HG03457 (cell line): ENCODE measurements around the gene BMP7.
"Not testable (repeated sequence)": the region's sequence is repeated elsewhere in the genome, so short reads cannot be mapped to it uniquely, and the experiment has no call there.

Experiments used
- ATAC-seq: cut with Tn5 transposase; IDR thresholded peaks from one replicate; pipeline ENCODE4 v1.9.1; 2021; ENCODE audit warnings: moderate number of reproducible peaks; ENCODE audit not compliant: unreplicated experiment

BMP7 gene

GRCh38 chr20:57195469-57196100 lies 70.9 kb downstream of the BMP7 start:
- ATAC-seq: no peak

- ATAC-seq: no peak
Observed at GRCh38 chr20:57195023-57195422, 71.4 kb downstream of the BMP7 start.

- no peak for ATAC-seq
Observed at GRCh38 chr20:57194154-57194553, 72.3 kb downstream of the BMP7 start.

- ATAC-seq: no peak
Observed at GRCh38 chr20:57193094-57193493, 73.3 kb downstream of the BMP7 start.

GRCh38 chr20:57192311-57192710 lies 74.1 kb downstream of the BMP7 start:
- ATAC-seq: no peak

- ATAC-seq: not testable (repeated sequence)
Observed at GRCh38 chr20:57191265-57191638, 75.2 kb downstream of the BMP7 start.

GRCh38 chr20:57190536-57191264 lies 75.7 kb downstream of the BMP7 start:
- ATAC-seq: no peak

- ATAC-seq: no peak
Observed at GRCh38 chr20:57189713-57190112, 76.7 kb downstream of the BMP7 start.

GRCh38 chr20:57188576-57189079 lies 77.8 kb downstream of the BMP7 start:
- ATAC-seq: no peak

GRCh38 chr20:57188056-57188455 lies 78.4 kb downstream of the BMP7 start:
- no peak for ATAC-seq

- no peak for ATAC-seq
Observed at GRCh38 chr20:57187068-57187634, 79.3 kb downstream of the BMP7 start.

GRCh38 chr20:57186192-57186591 lies 80.2 kb downstream of the BMP7 start:
- no peak for ATAC-seq

- ATAC-seq: no peak
Observed at GRCh38 chr20:57185188-57185743, 81.2 kb downstream of the BMP7 start.

- no peak for ATAC-seq
Observed at GRCh38 chr20:57183457-57184009, 82.9 kb downstream of the BMP7 start.

- no peak for ATAC-seq
Observed at GRCh38 chr20:57181639-57182038, 84.8 kb downstream of the BMP7 start.

GRCh38 chr20:57180954-57181353 lies 85.5 kb downstream of the BMP7 start:
- no peak for ATAC-seq

GRCh38 chr20:57180387-57180786 lies 86.1 kb downstream of the BMP7 start:
- ATAC-seq: no peak

- no peak for ATAC-seq
Observed at GRCh38 chr20:57179265-57179664, 87.2 kb downstream of the BMP7 start.

GRCh38 chr20:57178582-57179111 lies 87.8 kb downstream of the BMP7 start:
- no peak for ATAC-seq

- ATAC-seq: no peak
Observed at GRCh38 chr20:57177636-57178280, 88.7 kb downstream of the BMP7 start.

GRCh38 chr20:57176842-57177241 lies 89.6 kb downstream of the BMP7 start:
- no peak for ATAC-seq
